DND-41 (cell line): Measurements from ENCODE around the gene SGSM2.

Source experiments
- ATAC-seq: fragments of 200-7000 bp; cut with Tn5 transposase; 3 replicates; pipeline ENCODE4 v1.9.1; 2021; ENCODE audit warnings: low read depth; ENCODE audit not compliant: insufficient read depth
- DNase-seq: peaks from one replicate; pipeline ENCODE4 v3.0.0-alpha.2; 2020
- H2AFZ ChIP-seq: 2 replicates; pipeline ENCODE4 v1.6.0; 2012; ENCODE audit warnings: low read depth, low read length
- H3K27ac ChIP-seq: 2 replicates; pipeline ENCODE4 v1.5.1; 2012; ENCODE audit warnings: low read length, inconsistent platforms
- H3K27me3 ChIP-seq: fragments of 200-600 bp; sonication (generic); 2 replicates; pipeline ENCODE4 v1.6.0; 2012; ENCODE audit warnings: low read length, mild to moderate bottlenecking, inconsistent platforms; ENCODE audit not compliant: insufficient read depth, poor library complexity
- H3K36me3 ChIP-seq: 2 replicates; pipeline ENCODE4 v1.5.1; 2012; ENCODE audit warnings: low read length, inconsistent platforms; ENCODE audit not compliant: insufficient read depth
- H3K4me1 ChIP-seq: 2 replicates; pipeline ENCODE4 v1.5.1; 2012; ENCODE audit warnings: mild to moderate bottlenecking, low read length; ENCODE audit not compliant: insufficient read depth
- H3K4me2 ChIP-seq: 2 replicates; pipeline ENCODE4 v1.6.0; 2012; ENCODE audit warnings: mild to moderate bottlenecking, moderate library complexity, low read length, inconsistent platforms; ENCODE audit not compliant: insufficient read depth
- H3K4me3 ChIP-seq, 2 experiments: fragments of 200-600 bp in 1 of 2; shearing (Covaris generic) in 1 of 2; 2 replicates each; pipeline ENCODE4 v1.5.1; 2012 to 2016; ENCODE audit warnings: inconsistent platforms in 2 of 2, low read length in 2 of 2, mild to moderate bottlenecking in 2 of 2, low read depth in 1 of 2, moderate library complexity in 1 of 2
- H3K79me2 ChIP-seq: 2 replicates; pipeline ENCODE4 v1.6.0; 2012; ENCODE audit warnings: low read length, inconsistent platforms; ENCODE audit not compliant: insufficient read depth
- H3K9ac ChIP-seq: 2 replicates; pipeline ENCODE4 v1.6.0; 2012; ENCODE audit warnings: low read depth, mild to moderate bottlenecking, inconsistent platforms, low read length, moderate library complexity
- H3K9me3 ChIP-seq: 2 replicates; pipeline ENCODE4 v1.5.1; 2012; ENCODE audit warnings: low read length, moderate library complexity, mild to moderate bottlenecking, inconsistent platforms; ENCODE audit not compliant: insufficient read depth, severe bottlenecking
- H4K20me1 ChIP-seq: 2 replicates; pipeline ENCODE4 v1.6.0; 2012; ENCODE audit warnings: low read length; ENCODE audit not compliant: insufficient read depth
- CTCF ChIP-seq: IDR thresholded peaks from 2 replicates; pipeline ENCODE4 v1.5.1; 2012; ENCODE audit warnings: borderline replicate concordance, low read length, moderate library complexity, mild to moderate bottlenecking; ENCODE audit not compliant: poor library complexity, severe bottlenecking; ENCODE audit errors: extremely low read depth
- EZH2 ChIP-seq: IDR thresholded peaks from 3 replicates; pipeline ENCODE4 v1.6.1; 2012; ENCODE audit warnings: borderline replicate concordance, low read depth, mild to moderate bottlenecking, moderate library complexity, low read length, inconsistent platforms; ENCODE audit not compliant: severe bottlenecking

SGSM2 gene

DNA sequence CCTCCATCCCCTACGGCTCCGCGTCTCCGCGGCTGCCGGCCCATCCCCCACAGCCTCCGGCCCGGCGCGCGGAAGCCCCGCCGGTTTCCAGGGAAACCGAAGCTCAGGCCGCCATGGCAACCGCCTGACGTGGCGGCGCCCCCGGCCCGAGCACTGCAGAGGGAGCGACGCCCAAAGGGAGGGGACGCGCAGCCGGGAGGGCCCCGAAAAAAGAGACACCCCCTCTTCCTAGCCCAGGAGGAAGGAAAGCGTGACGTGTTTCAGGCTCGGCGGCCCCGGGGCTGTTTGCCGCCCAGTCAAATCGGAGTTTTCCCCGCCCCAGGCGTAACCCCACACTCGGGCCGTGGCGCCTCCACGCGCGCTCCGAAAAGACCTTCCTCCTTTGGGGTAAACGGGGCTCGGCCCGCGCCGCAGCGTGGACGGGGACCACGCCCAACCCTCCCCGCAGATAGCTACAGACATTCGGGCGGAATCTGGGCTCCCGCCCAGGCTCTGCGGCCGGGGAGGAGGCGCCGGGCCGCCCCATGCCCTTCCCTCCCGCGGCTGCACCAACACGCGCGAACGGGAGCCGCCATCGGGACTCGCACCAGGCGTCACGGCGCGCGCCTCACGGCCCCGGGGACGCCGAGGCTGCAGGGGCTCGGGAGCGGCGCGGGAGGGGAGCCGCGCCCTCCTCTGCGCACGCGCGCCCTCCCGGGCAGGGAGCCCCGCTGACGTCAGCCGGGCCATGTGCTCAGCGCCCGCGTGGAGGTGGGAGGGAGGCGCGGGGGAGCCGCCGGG is 56.1 kb downstream of the SGSM2 start:
- peaks cover 4% of the 10 kb centered on the region; the same call in 1 of the 2 replicates for H3K36me3 ChIP-seq
- DNase-seq (peak; percentile 89), ATAC-seq (peak; percentile 59)
- H3K9me3 ChIP-seq, result no peaks in the 10 kb centered on the region
- peak overlapping the region; percentile 77 for H3K9ac ChIP-seq
- TF ChIP-seq EZH2 (no peak), CTCF (no peak)
- H3K4me1 ChIP-seq, result peaks cover 29% of the 10 kb centered on the region
- peak overlapping the region; percentile 13 to 57; a peak in 3 of 4 replicates for H3K4me3 ChIP-seq
- peaks cover 61% of the 10 kb centered on the region for H3K79me2 ChIP-seq
- peak overlapping the region; percentile 54 for H3K27ac ChIP-seq
- H2AFZ ChIP-seq, result peak overlapping the region; percentile 79
- peak overlapping the region; percentile 72 for H3K4me2 ChIP-seq
- H3K27me3 ChIP-seq, result no peaks in the 10 kb centered on the region
- H4K20me1 ChIP-seq, result peaks cover 61% of the 10 kb centered on the region

DNA sequence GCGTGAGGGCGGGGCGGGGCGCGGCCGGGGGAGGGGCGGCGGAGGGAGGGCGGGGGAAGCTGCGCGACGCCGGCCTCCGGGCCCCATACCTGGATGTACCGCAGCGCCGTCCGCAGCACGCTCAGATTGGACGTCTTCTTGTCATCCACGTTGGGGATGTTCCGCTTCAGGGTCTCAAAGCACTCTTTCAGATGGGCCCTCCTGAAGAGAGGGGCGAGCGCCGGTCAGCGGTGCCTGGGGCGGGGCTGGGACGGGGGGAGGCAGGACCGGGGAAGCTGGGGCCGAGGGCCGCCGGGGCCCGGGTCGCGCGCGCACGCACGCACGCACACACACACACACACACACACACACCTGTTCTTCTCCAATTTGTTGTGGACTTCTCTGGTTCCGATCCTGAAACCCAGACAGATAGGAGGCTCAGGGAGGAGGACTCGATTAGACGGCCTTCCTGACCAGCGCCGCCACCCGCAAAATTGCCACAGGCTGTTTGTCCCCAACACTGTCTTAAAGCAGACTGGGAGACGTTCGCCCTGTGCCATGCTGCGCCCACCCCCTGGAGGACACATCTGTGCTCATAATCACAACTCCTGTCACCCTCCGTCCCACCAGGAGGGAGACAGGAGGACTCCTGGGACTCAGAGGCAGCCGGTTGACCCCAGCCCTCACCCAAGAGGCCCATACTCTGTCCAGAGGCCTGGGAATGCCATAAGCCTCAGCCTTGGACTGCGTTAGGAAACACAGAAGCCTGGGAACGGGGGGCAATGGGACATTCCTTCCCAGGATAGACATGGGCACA is 56.9 kb downstream of the SGSM2 start:
- no peak for TF ChIP-seq EZH2
- H3K27ac ChIP-seq, result no peak overlapping the region

DNA sequence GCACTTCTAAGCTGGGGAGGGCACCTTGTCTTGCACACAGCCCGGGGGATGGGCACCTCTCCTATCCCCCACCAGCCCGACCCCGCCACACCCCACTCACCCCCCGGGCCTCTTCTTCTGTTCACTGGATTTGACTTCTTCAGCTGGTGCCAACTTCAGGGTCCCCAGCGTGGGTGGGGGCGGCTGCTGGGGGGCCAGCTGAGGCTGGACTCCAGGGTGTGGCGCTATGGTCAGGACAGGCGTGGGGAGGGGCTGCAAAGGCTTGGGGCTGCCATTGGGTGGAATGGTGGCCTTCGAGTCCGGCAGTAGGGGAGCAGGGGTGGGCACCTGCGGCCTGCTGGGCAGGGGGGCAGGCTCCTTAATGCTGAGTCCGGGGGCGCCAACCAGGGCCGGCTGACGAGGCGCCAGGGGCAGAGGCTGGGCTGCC is 57.5 kb downstream of the SGSM2 start:
- peaks cover 64% of the 10 kb centered on the region for H3K79me2 ChIP-seq
- no peaks in the 10 kb centered on the region for H3K27me3 ChIP-seq
- TF ChIP-seq EZH2, result no peak
- no peak for TF ChIP-seq CTCF
- ATAC-seq (no peak), DNase-seq (no peak)
- H4K20me1 ChIP-seq, result peaks cover 63% of the 10 kb centered on the region
- H3K36me3 ChIP-seq, result peaks cover 4% of the 10 kb centered on the region; the same call in 1 of the 2 replicates
- H3K27ac ChIP-seq, result no peak overlapping the region
- no peak overlapping the region for H2AFZ ChIP-seq
- H3K4me2 ChIP-seq, result no peak overlapping the region
- no peak overlapping the region for H3K4me3 ChIP-seq
- H3K9ac ChIP-seq, result no peak overlapping the region
- H3K4me1 ChIP-seq, result peaks cover 40% of the 10 kb centered on the region
- no peaks in the 10 kb centered on the region for H3K9me3 ChIP-seq

More for the DNA sequence above, 56.9 kb downstream of the SGSM2 start:
- Histone ChIP-seq H3K79me2 (peaks cover 59% of the 10 kb centered on the region), H3K4me3 (peak overlapping the region in 1 of 2 experiments; percentile 47; a peak in 1 of 4 replicates), H3K27me3 (no peaks in the 10 kb centered on the region), H3K36me3 (peaks cover 4% of the 10 kb centered on the region; the same call in 1 of the 2 replicates), H3K4me2 (peak overlapping the region; percentile 72), H4K20me1 (peaks cover 63% of the 10 kb centered on the region), H3K4me1 (peaks cover 36% of the 10 kb centered on the region), H3K9ac (no peak overlapping the region), H2AFZ (0 out of 2 replicates have a peak overlapping the region, but pooled peaks have one; percentile 53), H3K9me3 (no peaks in the 10 kb centered on the region)
- DNase-seq (no peak), ATAC-seq (no peak)
